ENCODE results near the gene PAH.

DNA sequence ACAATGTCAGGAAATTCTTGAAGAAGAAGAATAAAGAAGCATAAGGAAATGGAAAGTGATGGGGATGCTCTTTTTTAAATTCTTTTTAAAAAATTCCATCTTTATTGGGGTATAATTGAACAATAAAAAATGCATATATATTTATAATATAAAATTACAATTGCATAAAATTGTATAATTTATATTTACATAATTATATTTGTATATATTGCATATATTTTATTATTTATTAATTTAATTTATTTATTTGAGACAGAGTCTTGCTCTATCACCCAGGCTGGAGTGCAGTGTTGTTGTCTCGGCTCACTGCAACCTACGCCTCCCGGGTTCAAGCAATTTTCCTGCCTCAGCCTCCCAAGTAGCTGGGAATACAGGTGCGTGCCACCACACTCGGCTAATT is 36.3 kb downstream of the PAH start:
- TF ChIP-seq, protein P1, sequence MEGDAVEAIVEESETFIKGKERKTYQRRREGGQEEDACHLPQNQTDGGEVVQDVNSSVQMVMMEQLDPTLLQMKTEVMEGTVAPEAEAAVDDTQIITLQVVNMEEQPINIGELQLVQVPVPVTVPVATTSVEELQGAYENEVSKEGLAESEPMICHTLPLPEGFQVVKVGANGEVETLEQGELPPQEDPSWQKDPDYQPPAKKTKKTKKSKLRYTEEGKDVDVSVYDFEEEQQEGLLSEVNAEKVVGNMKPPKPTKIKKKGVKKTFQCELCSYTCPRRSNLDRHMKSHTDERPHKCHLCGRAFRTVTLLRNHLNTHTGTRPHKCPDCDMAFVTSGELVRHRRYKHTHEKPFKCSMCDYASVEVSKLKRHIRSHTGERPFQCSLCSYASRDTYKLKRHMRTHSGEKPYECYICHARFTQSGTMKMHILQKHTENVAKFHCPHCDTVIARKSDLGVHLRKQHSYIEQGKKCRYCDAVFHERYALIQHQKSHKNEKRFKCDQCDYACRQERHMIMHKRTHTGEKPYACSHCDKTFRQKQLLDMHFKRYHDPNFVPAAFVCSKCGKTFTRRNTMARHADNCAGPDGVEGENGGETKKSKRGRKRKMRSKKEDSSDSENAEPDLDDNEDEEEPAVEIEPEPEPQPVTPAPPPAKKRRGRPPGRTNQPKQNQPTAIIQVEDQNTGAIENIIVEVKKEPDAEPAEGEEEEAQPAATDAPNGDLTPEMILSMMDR (IDR thresholded peaks at IDR 0.05) = no peak
- TF ChIP-seq ZFX (IDR thresholded peaks at IDR 0.05; ENCODE audit: borderline replicate concordance) = no peak
